ENCODE results near the gene SLIT3.

DNA sequence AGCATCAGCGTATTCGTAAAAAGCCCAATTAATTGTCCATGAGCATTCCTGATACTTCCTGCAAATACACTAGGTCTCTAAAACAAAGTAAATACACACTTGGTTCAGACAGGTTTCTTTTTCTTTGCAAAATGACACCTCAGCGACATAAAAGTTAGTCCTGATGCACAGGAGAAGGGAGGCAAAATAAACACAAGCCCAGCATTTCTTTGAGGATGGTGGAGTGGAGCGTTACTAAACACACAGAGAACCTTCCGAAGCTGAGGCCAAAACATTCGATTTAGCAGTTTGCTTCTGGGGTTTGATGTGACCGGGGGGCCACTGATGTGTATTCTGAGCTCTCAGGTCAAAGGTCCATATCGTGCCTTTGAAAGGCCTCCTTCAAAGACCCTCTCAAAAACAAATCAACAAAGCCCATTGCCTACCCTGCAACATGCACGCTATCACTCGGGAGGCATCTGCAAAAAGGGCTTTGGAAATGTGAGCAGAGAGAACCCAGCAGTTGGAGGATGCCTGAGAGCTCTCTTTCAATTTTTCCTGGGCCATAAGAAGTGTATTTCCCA, 453.3 kb downstream of the SLIT3 start:
- TF ChIP-seq FOXA1 (IDR thresholded peaks at IDR 0.05) = no peak
- no peak for TF ChIP-seq SP1 (IDR thresholded peaks at IDR 0.05)
- TF ChIP-seq SUZ12 (IDR thresholded peaks at IDR 0.05) = no peak
- no peak for TF ChIP-seq LEF1 (IDR thresholded peaks at IDR 0.05; ENCODE audit: borderline replicate concordance)
- TF ChIP-seq TARDBP (IDR thresholded peaks at IDR 0.05) = no peak
